Aorta (tissue), 5 donors: ENCODE results near the gene CAB39L. TPM values are rescaled to one million over a fixed set of nuclear protein-coding genes. Genes with fewer than 3 reads are reported as not detected.

Experiments used
- ATAC-seq: fragments of 200-7000 bp; cut with Tn5 transposase; one replicate; pipeline ENCODE4 v1.9.1; 2022; ENCODE audit warnings: moderate library complexity; ENCODE audit not compliant: low FRiP score
- DNase-seq, 2 donors: peaks; one replicate each; pipeline ENCODE4 v3.0.0-alpha.2; 2020
- H3K27ac ChIP-seq, 2 donors: one replicate each; pipeline ENCODE4 v1.5.1; 2013; ENCODE audit warnings: low read length in 2 of 2, mild to moderate bottlenecking in 2 of 2, moderate library complexity in 2 of 2, control low read depth in 1 of 2, inconsistent platforms in 1 of 2, low read depth in 1 of 2
- H3K27me3 ChIP-seq, 2 donors: one replicate each; pipeline ENCODE4 v1.6.1; 2013; ENCODE audit warnings: control low read depth in 1 of 2, low read length in 1 of 2, mild to moderate bottlenecking in 1 of 2, moderate library complexity in 1 of 2; ENCODE audit not compliant: insufficient read depth in 2 of 2, control insufficient read depth in 1 of 2
- H3K36me3 ChIP-seq, 2 donors: one replicate each; pipeline ENCODE4 v1.6.1; 2013; ENCODE audit warnings: control low read depth in 1 of 2, low read length in 1 of 2, mild to moderate bottlenecking in 1 of 2; ENCODE audit not compliant: insufficient read depth in 2 of 2, control insufficient read depth in 1 of 2
- H3K4me1 ChIP-seq, 2 donors: one replicate each; pipeline ENCODE4 v1.6.1; 2013; ENCODE audit warnings: low read length in 2 of 2, control low read depth in 1 of 2, mild to moderate bottlenecking in 1 of 2, moderate library complexity in 1 of 2; ENCODE audit not compliant: insufficient read depth in 2 of 2, control insufficient read depth in 1 of 2
- H3K4me3 ChIP-seq, 2 donors: one replicate each; pipeline ENCODE4 v1.5.1; 2013; ENCODE audit warnings: low read length in 2 of 2, control low read depth in 1 of 2, mild to moderate bottlenecking in 1 of 2
- H3K9me3 ChIP-seq: one replicate; pipeline ENCODE4 v1.6.1; 2013; ENCODE audit warnings: mild to moderate bottlenecking, low read length; ENCODE audit not compliant: control insufficient read depth
- WGBS, 2 donors: extraction: QIAGEN DNeasy Blood & Tissue Kit; methylation state at CpG; one replicate each; pipeline ENCODE4 v1.1.7; 2013; 5-methylcytosine and 5-hydroxymethylcytosine counted together
- intact Hi-C, 2 donors: fragments of 100-400 bp; cut with DNase I; formaldehyde crosslinking; loops; one replicate each; pipeline versions ENCODE4 v1.14.2 to v1.15.0; 2022
- polyA plus RNA-seq, 2 donors: library from polyadenylated mRNA; stranded (reverse); fragments of 200-250 nt; gene quantifications; one replicate each; pipeline ENCODE4 v1.2.3, GENCODE V29; 2013
- total RNA-seq, 2 donors: library from RNA; stranded (reverse); fragmentation: NEBNext Ultra II Directional; extraction: Animal tissue kit (Norgen Biotek cat#: 25700); gene quantifications; one replicate each; pipeline ENCODE4 v1.2.1, GENCODE V29; 2021
- donor health status: healthy with polysubstance abuse.
- donor health status: Bipolar disorder and iron deficiency.
- donor health status: DM: no; HTN: no; CAD: no.
- donor health status: DM: no; HTN: no; CAD: no.
- donor health status: DM: yes; HTN: yes; CAD: no.

Gene CAB39L
- total and polyA plus RNA-seq, 4 donors = 19.3 to 33.5 (median 26.4) TPM

DNA sequence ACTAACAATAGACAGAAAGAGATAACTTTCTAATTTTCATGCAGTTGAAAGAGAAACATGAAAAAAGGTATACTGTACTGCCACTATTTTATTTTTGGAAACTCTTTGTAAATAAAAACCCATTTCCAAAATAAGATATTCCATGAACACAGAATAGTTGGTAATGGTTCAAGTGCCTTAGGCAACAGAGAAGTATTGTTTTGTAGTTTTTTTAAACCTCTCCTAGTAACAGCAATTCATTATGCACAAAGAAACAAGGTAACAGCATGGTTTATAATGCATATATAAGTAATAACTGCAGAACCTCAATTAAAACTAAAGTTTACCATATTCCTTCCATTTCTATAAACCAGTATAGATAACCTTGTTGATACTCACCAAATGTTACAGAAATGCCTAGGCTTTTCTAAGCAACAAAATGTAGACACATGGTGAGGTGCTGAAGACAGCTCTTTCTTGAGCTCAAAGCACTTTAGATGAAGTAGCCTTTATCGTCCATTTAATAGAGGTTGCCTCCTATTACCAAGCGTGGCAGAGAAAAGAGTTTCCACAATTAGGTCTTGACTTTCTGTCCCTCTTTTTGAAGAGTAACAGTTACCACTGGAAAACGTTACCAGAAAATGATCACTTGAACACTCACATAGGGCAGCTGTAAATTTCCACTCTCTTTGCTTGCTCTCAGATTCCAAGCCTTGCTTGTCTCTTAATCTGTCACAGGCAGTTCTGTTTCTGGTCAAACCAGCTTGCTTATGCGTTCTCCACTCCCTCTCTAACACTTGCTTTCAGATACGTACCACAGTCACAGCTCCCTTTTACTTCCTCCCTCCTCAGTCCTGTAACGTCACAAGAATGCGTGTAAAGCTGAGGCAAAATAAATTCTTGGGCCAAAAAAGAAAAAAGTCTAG is 42.9 kb downstream of the CAB39L start:
- peaks cover 0 to 2% of the 10 kb centered on the region in 2 donors for H3K36me3 ChIP-seq
- WGBS, 2 donors = 1% methylated on average over 7 of the region's 7 CpGs
- peak overlapping the region; percentile 76 to 88 for H3K27ac ChIP-seq
- H3K4me3 ChIP-seq = peak overlapping the region; percentile 75 to 97
- no peak for DNase-seq
- peak; percentile 91 for ATAC-seq
- intact Hi-C loops = no loop called here
- peaks cover 2% of the 10 kb centered on the region for H3K9me3 ChIP-seq
- H3K4me1 ChIP-seq = no peaks in the 10 kb centered on the region
- no peaks in the 10 kb centered on the region for H3K27me3 ChIP-seq

DNA sequence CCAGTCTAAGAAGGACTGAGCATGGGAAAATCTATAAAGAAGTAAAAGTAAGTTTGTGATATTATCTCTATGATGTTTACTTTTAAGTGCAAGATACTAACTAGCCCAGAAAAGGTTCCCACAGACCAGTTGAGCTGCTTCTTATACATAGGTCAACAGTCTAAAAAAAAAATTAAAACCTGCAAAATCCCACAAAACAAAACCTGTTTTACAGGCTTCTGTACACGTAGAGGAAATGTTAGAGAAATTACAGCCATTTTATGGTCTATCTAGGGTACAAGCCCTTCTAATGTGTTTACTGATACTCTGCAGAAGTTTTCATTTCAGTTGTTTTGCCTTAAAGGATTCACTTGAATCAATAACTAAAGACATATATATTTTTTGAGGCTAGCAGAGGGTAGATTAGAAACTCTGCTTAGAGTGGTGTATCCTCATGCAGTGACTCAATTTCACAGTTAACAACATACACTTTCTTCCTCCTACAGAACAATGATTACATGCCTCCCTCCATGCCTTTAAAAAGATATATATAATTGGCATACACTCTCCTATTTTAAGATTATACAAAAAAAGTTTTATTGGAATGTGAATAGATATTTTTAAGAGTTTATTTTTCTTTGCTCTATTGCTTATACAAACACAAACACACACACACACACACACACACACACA is 43.9 kb downstream of the CAB39L start:
- peaks cover 0 to 1% of the 10 kb centered on the region in 2 donors for H3K4me1 ChIP-seq
- H3K36me3 ChIP-seq = peaks cover 0 to 2% of the 10 kb centered on the region in 2 donors
- no peaks in the 10 kb centered on the region for H3K27me3 ChIP-seq
- ATAC-seq (no peak), DNase-seq (no peak)
- H3K4me3 ChIP-seq = peak overlapping the region; percentile 64 to 70
- H3K27ac ChIP-seq = no peak overlapping the region
- H3K9me3 ChIP-seq = peaks cover 2% of the 10 kb centered on the region
- intact Hi-C loops = loop anchor here (5.0 kb wide), 3 partner anchors 32 to 93 kb away; no protein-coding TSS in a partner anchor
- 13 to 27% methylated on average over 1 of the region's 1 CpG for WGBS, 2 donors

DNA sequence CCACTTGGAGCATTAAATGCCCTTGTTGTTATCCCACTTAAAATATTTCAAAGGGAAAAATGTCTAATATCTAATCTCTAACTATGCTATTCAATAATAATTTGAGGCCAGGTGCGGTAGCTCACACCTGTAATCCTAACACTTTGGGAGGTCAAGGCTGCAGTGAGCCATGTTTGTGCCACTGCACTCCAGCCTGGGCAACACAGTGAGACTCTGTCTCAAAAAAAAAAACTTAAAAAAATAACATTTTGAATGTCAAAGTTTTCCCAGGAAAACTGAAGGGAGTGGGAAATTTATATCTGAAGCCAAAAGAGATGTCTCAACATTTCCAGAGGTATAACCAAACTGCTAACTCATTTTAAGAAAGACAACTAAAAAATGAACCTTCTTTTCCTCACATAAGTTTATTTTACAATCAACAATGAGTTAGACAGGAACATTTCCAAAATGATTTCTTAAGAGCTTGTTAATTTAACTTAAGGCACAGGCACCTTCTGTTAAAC is 47.9 kb downstream of the CAB39L start:
- Histone ChIP-seq H3K27ac (no peak overlapping the region), H3K36me3 (no peaks in the 10 kb centered on the region), H3K27me3 (no peaks in the 10 kb centered on the region), H3K4me3 (no peak overlapping the region), H3K4me1 (peaks cover 0 to 1% of the 10 kb centered on the region in 2 donors), H3K9me3 (no peaks in the 10 kb centered on the region)
- DNase-seq (no peak), ATAC-seq (peak; percentile 13)
- WGBS, 2 donors = 63 to 64% methylated on average over 1 of the region's 1 CpG
- intact Hi-C loops = loop anchor here (2.0 to 5.0 kb wide), 4 partner anchors 36 to 89 kb away; no protein-coding TSS in a partner anchor

DNA sequence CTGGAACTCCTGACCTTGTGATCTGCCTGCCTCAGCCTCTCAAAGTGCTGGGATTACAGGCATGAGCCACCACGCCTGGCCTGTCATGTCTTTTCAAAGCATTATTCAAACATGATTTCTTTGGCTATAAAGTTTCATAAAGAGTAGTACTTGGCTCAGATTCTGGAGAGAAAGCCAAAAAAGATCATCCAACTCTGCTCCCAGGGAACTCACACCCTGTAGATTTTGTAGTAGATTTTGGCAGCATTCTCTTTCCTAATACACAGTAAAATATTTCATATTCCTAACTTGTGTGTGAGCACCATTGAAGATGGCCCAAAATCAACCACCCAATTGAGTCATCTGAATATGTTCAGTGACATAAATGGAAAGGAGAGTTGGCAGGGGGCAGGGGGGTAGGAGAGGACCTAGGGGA is 48.4 kb downstream of the CAB39L start:
- intact Hi-C loops = loop anchor here (5.0 kb wide), 3 partner anchors 37 to 88 kb away; no protein-coding TSS in a partner anchor
- ATAC-seq = peak; percentile 82
- no peak overlapping the region for H3K4me3 ChIP-seq

DNA sequence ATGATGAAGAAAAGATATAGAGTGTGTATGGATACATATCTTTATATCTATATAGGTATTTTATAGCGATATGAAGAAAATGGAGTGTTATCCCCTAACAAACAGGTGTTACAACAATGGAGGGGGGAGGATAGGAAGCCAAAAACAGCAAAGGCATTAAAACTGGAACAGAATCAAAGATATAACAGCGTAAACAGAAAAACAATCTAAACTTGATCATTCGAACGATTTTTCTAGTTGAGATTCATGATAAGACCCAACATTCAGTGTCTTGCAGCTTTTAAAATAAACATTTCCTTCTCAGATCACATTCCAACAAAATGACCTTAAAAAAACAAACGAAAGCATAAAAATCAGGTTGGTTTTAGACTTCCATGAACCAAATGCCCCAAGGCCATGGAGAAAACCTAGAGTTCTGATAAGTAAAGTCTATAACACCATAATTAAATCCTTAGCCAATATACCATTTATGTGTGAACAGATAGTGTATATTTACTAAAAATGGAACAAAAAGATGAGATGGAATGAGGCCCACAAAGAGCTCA is 55.7 kb downstream of the CAB39L start:
- DNase-seq (no peak), ATAC-seq (no peak)
- Histone ChIP-seq H3K4me1 (no peaks in the 10 kb centered on the region), H3K27ac (no peak overlapping the region), H3K9me3 (no peaks in the 10 kb centered on the region), H3K27me3 (no peaks in the 10 kb centered on the region), H3K4me3 (no peak overlapping the region), H3K36me3 (no peaks in the 10 kb centered on the region)
- intact Hi-C loops = no loop called here
- WGBS, 2 donors = 69 to 70% methylated on average over 5 of the region's 5 CpGs

More for the DNA sequence above, 48.4 kb downstream of the CAB39L start:
- H3K9me3 ChIP-seq = no peaks in the 10 kb centered on the region
- WGBS, 2 donors = 5 to 7% methylated on average over 1 of the region's 1 CpG
- no peaks in the 10 kb centered on the region for H3K27me3 ChIP-seq
- DNase-seq = peak in 1 of 2 donors; percentile 63
- H3K4me1 ChIP-seq = peaks cover 0 to 1% of the 10 kb centered on the region in 2 donors
- H3K36me3 ChIP-seq = no peaks in the 10 kb centered on the region
- peak overlapping the region in 1 of 2 donors; percentile 36 for H3K27ac ChIP-seq

DNA sequence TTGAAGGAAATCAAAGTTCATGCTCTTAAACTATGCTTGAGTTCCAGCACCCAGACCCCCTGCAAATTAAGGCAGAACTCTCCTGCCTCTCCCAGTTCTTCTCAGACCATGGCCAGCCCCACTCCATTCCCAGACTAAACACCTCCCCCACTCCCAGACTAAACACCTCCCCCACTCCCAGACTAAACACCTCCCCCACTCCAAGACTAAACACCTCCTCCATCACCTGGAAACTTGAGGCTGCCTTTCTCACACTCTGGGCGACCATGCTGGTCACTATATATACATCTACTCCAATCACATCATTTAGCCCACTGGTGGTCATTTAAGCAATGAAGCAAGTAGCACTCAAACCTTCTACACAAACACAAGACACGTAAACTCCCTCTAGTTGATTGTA is 57.2 kb downstream of the CAB39L start:
- Histone ChIP-seq H3K36me3 (no peaks in the 10 kb centered on the region), H3K4me1 (no peaks in the 10 kb centered on the region), H3K27me3 (no peaks in the 10 kb centered on the region), H3K27ac (no peak overlapping the region), H3K9me3 (no peaks in the 10 kb centered on the region), H3K4me3 (no peak overlapping the region)
- no peak for DNase-seq
- WGBS, 2 donors = 95 to 99% methylated on average over 2 of the region's 2 CpGs
- no peak for ATAC-seq
- intact Hi-C loops = no loop called here

DNA sequence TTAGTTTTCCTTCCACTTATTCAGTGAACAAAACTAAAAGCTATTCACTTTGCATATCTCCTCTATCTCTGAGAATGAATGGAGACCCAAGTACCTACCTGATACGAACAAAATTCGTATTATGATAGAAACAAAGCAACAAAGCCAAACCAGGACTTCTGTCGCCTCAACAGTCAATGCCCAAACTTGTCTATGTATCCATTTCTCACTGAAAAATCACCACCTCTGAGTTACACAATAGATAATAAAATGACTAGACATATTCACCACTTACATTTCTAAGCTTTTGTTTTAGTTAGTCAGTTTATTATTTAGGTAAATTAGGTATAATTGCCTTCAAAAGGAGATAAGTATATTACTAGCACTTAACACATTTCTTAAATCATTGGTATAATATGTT is 67.7 kb downstream of the CAB39L start:
- peaks cover 0 to 7% of the 10 kb centered on the region in 2 donors for H3K4me1 ChIP-seq
- H3K4me3 ChIP-seq = no peak overlapping the region
- H3K9me3 ChIP-seq = no peaks in the 10 kb centered on the region
- intact Hi-C loops = no loop called here
- ATAC-seq (no peak), DNase-seq (no peak)
- 81 to 82% methylated on average over 3 of the region's 3 CpGs for WGBS, 2 donors
- no peak overlapping the region for H3K27ac ChIP-seq
- no peaks in the 10 kb centered on the region for H3K36me3 ChIP-seq
- no peaks in the 10 kb centered on the region for H3K27me3 ChIP-seq

DNA sequence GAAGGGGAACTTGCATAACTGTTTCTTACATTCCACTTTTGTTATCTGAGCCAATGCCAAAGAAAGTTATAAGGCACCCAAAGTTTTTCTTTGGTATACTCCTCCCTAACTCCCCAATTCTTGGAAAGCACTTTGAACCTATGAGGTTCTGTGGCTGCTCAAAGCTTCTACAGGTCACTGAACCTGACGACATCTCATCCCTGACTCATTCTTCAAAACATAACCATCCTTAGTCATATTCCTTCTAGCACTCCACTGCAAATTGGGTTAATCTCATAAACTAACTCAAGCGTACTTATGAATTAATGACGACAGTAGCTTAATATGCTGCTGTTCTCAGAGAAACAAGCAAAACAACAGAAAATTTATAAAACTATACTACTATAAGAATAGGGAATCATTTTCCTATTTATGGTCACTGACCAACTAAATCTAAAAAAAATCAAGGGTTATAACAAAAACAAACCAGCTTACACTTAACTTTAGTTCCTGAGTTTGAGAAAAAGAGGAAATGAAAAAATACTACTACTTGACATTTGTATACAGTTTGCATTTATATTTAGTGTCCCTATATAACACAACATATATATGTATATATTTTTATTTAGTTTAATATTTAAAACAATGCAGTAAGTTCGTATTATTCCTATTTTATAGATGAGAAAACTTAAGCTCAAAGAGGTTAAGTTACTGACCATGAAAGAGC is 69.1 kb downstream of the CAB39L start:
- no peaks in the 10 kb centered on the region for H3K9me3 ChIP-seq
- no peaks in the 10 kb centered on the region for H3K36me3 ChIP-seq
- H3K27ac ChIP-seq = no peak overlapping the region
- H3K4me3 ChIP-seq = no peak overlapping the region
- WGBS, 2 donors = 57 to 60% methylated on average over 4 of the region's 4 CpGs
- no peak for DNase-seq
- no peaks in the 10 kb centered on the region for H3K27me3 ChIP-seq
- intact Hi-C loops = no loop called here
- no peak for ATAC-seq
- H3K4me1 ChIP-seq = peaks cover 2 to 7% of the 10 kb centered on the region in 2 donors
